Esophagus muscularis mucosa (tissue), 4 donors: ENCODE results near the gene PNPLA8. TPM values are rescaled to one million over a fixed set of nuclear protein-coding genes. Genes with fewer than 3 reads are reported as not detected.
"Not testable (repeated sequence)": the region's sequence is repeated elsewhere in the genome, so short reads cannot be mapped to it uniquely, and the experiment has no call there.

Experiments used
- DNase-seq: peaks from one replicate; pipeline ENCODE4 v3.0.0-alpha.2; 2017; ENCODE audit errors: extremely low spot score
- H3K27ac ChIP-seq, 4 donors: fragments of 200-600 bp; sonication (generic); replicated peaks in 1 of 4; 1 replicate in 3 of 4; 2 replicates in 1 of 4; pipeline ENCODE4 v1.5.1; 2016 to 2019; ENCODE audit warnings: mild to moderate bottlenecking in 1 of 4
- H3K27me3 ChIP-seq, 4 donors: fragments of 200-600 bp; sonication (generic); one replicate each; pipeline versions ENCODE4 v1.5.1 to v1.6.0; 2016 to 2019
- H3K36me3 ChIP-seq, 4 donors: fragments of 200-600 bp; sonication (generic); one replicate each; pipeline ENCODE4 v1.5.1; 2016 to 2019
- H3K4me1 ChIP-seq, 4 donors: fragments of 200-600 bp; sonication (generic); one replicate each; pipeline ENCODE4 v1.5.1; 2016 to 2019
- H3K4me3 ChIP-seq, 4 donors: fragments of 200-600 bp; sonication (generic); 1 replicate in 2 of 4; 2 replicates in 2 of 4; pipeline ENCODE4 v1.5.1; 2016 to 2019; ENCODE audit warnings: mild to moderate bottlenecking in 4 of 4, moderate library complexity in 1 of 4
- H3K9me3 ChIP-seq, 4 donors: fragments of 200-600 bp; sonication (generic); 1 replicate in 3 of 4; 2 replicates in 1 of 4; pipeline ENCODE4 v1.5.1; 2016 to 2019
- CTCF ChIP-seq, 3 experiments: fragments of 200-600 bp in 2 of 3; fragments of 450-650 bp in 1 of 3; sonication (generic) in 2 of 3; IDR thresholded peaks; one replicate each; pipeline ENCODE4 v1.5.1; 2017 to 2019; ENCODE audit warnings: antibody characterized with exemption in 3 of 3, mild to moderate bottlenecking in 2 of 3, moderate library complexity in 1 of 3
- EP300 ChIP-seq: sonication (generic); formaldehyde crosslinking; IDR thresholded peaks from one replicate; pipeline ENCODE4 v1.6.1; 2017; ENCODE audit warnings: antibody characterized with exemption
- POLR2A ChIP-seq: fragments of 450-650 bp; IDR thresholded peaks from one replicate; pipeline ENCODE4 v1.6.1; 2017; ENCODE audit warnings: antibody characterized with exemption, moderate library complexity, mild to moderate bottlenecking, low read depth
- POLR2AphosphoS5 ChIP-seq, 2 donors: sonication (generic); formaldehyde crosslinking; IDR thresholded peaks; one replicate each; pipeline ENCODE4 v1.6.1; 2017; ENCODE audit warnings: antibody characterized with exemption in 2 of 2
- WGBS: methylation state at CpG from one replicate; pipeline ENCODE4 v1.1.5; 2018; 5-methylcytosine and 5-hydroxymethylcytosine counted together
- intact Hi-C: fragments of 100-400 bp; cut with DNase I; formaldehyde crosslinking; loops from one replicate; pipeline ENCODE4 v1.15.1; 2023
- total RNA-seq, 4 donors: library from RNA; depleted of rRNA; stranded (reverse); fragments of >200 nt; gene quantifications; one replicate each; pipeline versions ENCODE4 v1.1.0 to v1.2.1, GENCODE V29; 2016

The PNPLA8 gene
- total RNA-seq, 4 donors from 2014 or later, result 21.2 to 48.7 (median 32.6) TPM

GRCh38 chr7:108515630-108516029, 10.3 kb downstream of the PNPLA8 start:
- Histone ChIP-seq H3K36me3 (peaks cover 5 to 63% (median 34%) of the 10 kb centered on the region in 4 donors), H3K4me3 (no peak overlapping the region), H3K4me1 (peaks cover 14 to 31% (median 19%) of the 10 kb centered on the region in 4 donors), H3K27ac (no peak overlapping the region), H3K27me3 (no peaks in the 10 kb centered on the region), H3K9me3 (peaks cover 0 to 4% (median 0%) of the 10 kb centered on the region in 4 donors)
- intact Hi-C loops, result no loop called here
- no peak for DNase-seq
- 82% methylated on average over 2 of the region's 2 CpGs for WGBS
- TF ChIP-seq CTCF (IDR thresholded peaks at IDR 0.05) (no peak), POLR2AphosphoS5 (IDR thresholded peaks at IDR 0.05) (no peak)

DNA sequence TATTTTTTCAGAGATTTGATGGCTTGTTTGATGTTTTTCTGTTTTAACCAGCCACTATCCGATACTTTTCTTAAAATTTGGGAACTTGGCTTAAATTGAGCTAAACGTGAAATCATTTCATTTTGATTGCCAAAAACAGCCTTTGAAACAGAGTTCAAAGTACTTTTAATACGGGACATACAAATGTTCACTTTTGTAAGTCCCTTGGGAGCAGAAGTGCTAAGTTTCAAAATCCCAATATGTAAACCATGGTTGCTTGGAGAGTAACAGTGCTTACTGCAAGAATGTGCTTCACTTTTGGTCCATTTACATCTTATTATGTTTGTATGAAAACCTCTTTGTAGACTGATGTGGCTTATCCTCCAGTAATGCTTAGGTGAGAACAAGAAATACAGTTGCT, 10.9 kb downstream of the PNPLA8 start:
- peaks cover 11 to 67% (median 38%) of the 10 kb centered on the region in 4 donors for H3K36me3 ChIP-seq
- no peak overlapping the region for H3K27ac ChIP-seq
- no peak overlapping the region for H3K4me3 ChIP-seq
- WGBS, result 67% methylated on average over 3 of the region's 3 CpGs
- H3K27me3 ChIP-seq, result no peaks in the 10 kb centered on the region
- intact Hi-C loops, result no loop called here
- no peak for DNase-seq
- peaks cover 10 to 25% (median 15%) of the 10 kb centered on the region in 4 donors for H3K4me1 ChIP-seq
- TF ChIP-seq CTCF (IDR thresholded peaks at IDR 0.05), result no peak
- TF ChIP-seq POLR2AphosphoS5 (IDR thresholded peaks at IDR 0.05), result no peak
- no peak for TF ChIP-seq POLR2A
- TF ChIP-seq EP300, result no peak
- H3K9me3 ChIP-seq, result peaks cover 0 to 4% (median 0%) of the 10 kb centered on the region in 4 donors

DNA sequence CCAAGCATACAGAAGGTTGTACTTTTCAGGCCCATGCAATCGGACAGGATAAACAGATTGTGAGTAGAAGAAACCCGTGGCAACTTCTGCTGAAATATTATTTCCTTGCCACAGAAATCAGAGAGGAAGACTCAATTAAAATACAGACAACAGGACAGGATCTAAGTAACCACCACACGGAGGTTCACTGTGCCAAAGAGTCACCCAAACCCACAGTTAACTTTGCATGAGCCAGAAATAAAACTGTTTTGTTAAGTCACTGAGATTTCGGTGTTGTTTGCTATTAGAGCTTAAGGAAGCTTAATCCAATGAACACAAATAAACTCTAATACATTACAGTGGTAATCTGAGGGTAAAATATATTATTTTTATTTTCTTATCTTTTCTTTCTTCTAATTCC, 14.0 kb downstream of the PNPLA8 start:
- no peak overlapping the region for H3K4me3 ChIP-seq
- H3K36me3 ChIP-seq, result peaks cover 6 to 49% (median 28%) of the 10 kb centered on the region in 4 donors
- 89% methylated on average over 4 of the region's 4 CpGs for WGBS
- no peaks in the 10 kb centered on the region for H3K9me3 ChIP-seq
- TF ChIP-seq POLR2AphosphoS5 (IDR thresholded peaks at IDR 0.05) (no peak), EP300 (no peak), CTCF (IDR thresholded peaks at IDR 0.05) (no peak), POLR2A (no peak)
- H3K27ac ChIP-seq, result no peak overlapping the region
- H3K4me1 ChIP-seq, result peaks cover 0 to 16% (median 4%) of the 10 kb centered on the region in 4 donors
- no peaks in the 10 kb centered on the region for H3K27me3 ChIP-seq
- no peak for DNase-seq
- intact Hi-C loops, result no loop called here

- WGBS, result 98% methylated on average over 3 of the region's 3 CpGs
These were observed 21.4 kb downstream of the PNPLA8 start for GRCh38 chr7:108504576-108504975.

GRCh38 chr7:108503112-108504026, 22.6 kb downstream of the PNPLA8 start:
- no peaks in the 10 kb centered on the region for H3K9me3 ChIP-seq
- no peak overlapping the region for H3K27ac ChIP-seq
- WGBS, result 78% methylated on average over 5 of the region's 5 CpGs
- DNase-seq, result no peak
- no peaks in the 10 kb centered on the region for H3K27me3 ChIP-seq
- peaks cover 10 to 49% (median 38%) of the 10 kb centered on the region in 4 donors for H3K36me3 ChIP-seq
- H3K4me1 ChIP-seq, result peaks cover 0 to 7% (median 3%) of the 10 kb centered on the region in 4 donors
- intact Hi-C loops, result no loop called here
- H3K4me3 ChIP-seq, result no peak overlapping the region
- no peak for TF ChIP-seq POLR2A
- no peak for TF ChIP-seq CTCF (IDR thresholded peaks at IDR 0.05)
- TF ChIP-seq EP300, result no peak
- TF ChIP-seq POLR2AphosphoS5 (IDR thresholded peaks at IDR 0.05), result no peak

More at GRCh38 chr7:108504576-108504975, 21.4 kb downstream of the PNPLA8 start:
- H3K27me3 ChIP-seq, H3K9me3 ChIP-seq, DNase-seq, intact Hi-C loops, H3K4me3 ChIP-seq, H3K4me1 ChIP-seq, H3K27ac ChIP-seq: not testable (repeated sequence)
- H3K36me3 ChIP-seq, result peaks cover 10 to 39% (median 30%) of the 10 kb centered on the region in 4 donors
